Ascending aorta (tissue), 2 donors: ENCODE measurements around the gene NKD2. TPM values are rescaled to one million over a fixed set of nuclear protein-coding genes. Genes with fewer than 3 reads are reported as not detected.

Experiments used
- DNase-seq, 2 donors: peaks; one replicate each; pipeline ENCODE4 v3.0.0-alpha.2; 2019; ENCODE audit warnings: low spot score in 2 of 2
- H3K27ac ChIP-seq, 2 donors: fragments of 200-600 bp; sonication (generic); one replicate each; pipeline ENCODE4 v1.5.1; 2016 to 2017; ENCODE audit warnings: mild to moderate bottlenecking in 1 of 2
- H3K27me3 ChIP-seq: fragments of 200-600 bp; sonication (generic); one replicate; pipeline ENCODE4 v1.5.1; 2017
- H3K36me3 ChIP-seq, 2 donors: fragments of 200-600 bp; sonication (generic); one replicate each; pipeline ENCODE4 v1.5.1; 2016
- H3K4me1 ChIP-seq, 2 donors: fragments of 200-600 bp; sonication (generic); one replicate each; pipeline ENCODE4 v1.5.1; 2016 to 2017; ENCODE audit warnings: mild to moderate bottlenecking in 1 of 2
- H3K4me3 ChIP-seq, 2 donors: fragments of 200-600 bp; sonication (generic); one replicate each; pipeline ENCODE4 v1.5.1; 2016 to 2017; ENCODE audit warnings: mild to moderate bottlenecking in 1 of 2
- H3K9me3 ChIP-seq, 2 donors: fragments of 200-600 bp; sonication (generic); one replicate each; pipeline ENCODE4 v1.5.1; 2016
- intact Hi-C: fragments of 100-400 bp; cut with DNase I; formaldehyde crosslinking; loops from one replicate; pipeline ENCODE4 v1.15.1; 2023
- total RNA-seq: library from RNA; depleted of rRNA; stranded (reverse); fragments of >200 nt; gene quantifications from one replicate; pipeline ENCODE4 v1.1.0, GENCODE V29; 2016
- TF ChIP-seq, protein P1 (sequence below), 3 experiments: fragments of 200-600 bp in 2 of 3; fragments of 450-650 bp in 1 of 3; sonication (generic) in 2 of 3; IDR thresholded peaks; one replicate each; pipeline ENCODE4 v1.5.1; 2016 to 2019; ENCODE audit warnings: antibody characterized with exemption in 3 of 3, mild to moderate bottlenecking in 1 of 3, moderate library complexity in 1 of 3

Gene NKD2
- total RNA-seq, 1 donor from 2014 or later = 6.5 TPM

DNA sequence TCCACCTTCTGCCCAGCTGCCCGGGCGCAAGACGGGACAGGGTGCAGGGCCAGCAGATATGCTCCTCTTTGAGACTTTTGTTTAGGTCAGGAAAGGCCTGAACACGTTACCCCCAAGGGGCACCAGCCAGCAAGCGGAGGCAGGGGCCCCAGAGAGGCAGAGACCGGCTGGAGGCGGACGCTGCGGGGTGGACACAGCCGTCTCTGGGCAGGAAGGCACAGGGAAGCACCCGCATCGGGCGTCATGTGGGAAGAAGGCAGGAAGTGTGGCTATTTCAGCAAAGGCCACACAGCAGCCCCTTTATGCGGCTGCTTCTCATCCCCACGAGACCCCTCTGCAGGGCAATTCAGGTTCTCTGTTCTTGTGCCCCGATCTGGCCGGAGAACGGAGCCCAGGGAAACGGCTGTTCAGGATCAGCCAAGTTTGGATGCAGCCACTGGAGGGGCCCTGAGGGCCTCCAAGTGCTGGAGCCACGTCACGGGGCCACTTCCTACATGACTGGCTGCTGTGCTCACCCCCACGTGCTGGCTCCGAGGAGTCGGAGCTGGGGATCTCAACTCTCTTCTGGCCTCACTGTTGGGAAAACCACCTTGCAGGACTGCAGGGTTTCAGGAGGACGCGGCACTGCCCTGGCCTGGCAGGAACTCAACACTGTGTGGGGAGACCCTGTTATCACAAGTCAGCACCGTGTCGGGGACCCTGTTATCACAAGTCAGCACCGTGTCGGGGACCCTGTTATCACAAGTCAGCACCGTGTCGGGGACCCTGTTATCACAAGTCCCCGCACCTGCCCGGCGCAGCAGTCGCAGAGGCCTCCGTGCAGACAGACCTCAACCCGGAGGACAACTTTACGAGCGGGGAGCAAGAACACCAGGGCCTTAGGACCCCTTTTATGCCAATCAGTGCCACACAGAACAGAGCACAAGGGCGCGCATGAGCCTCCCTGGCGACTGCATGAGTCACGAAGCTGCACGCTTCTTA, 58.8 kb downstream of the NKD2 start:
- intact Hi-C loops = no loop called here
- TF ChIP-seq, protein P1, sequence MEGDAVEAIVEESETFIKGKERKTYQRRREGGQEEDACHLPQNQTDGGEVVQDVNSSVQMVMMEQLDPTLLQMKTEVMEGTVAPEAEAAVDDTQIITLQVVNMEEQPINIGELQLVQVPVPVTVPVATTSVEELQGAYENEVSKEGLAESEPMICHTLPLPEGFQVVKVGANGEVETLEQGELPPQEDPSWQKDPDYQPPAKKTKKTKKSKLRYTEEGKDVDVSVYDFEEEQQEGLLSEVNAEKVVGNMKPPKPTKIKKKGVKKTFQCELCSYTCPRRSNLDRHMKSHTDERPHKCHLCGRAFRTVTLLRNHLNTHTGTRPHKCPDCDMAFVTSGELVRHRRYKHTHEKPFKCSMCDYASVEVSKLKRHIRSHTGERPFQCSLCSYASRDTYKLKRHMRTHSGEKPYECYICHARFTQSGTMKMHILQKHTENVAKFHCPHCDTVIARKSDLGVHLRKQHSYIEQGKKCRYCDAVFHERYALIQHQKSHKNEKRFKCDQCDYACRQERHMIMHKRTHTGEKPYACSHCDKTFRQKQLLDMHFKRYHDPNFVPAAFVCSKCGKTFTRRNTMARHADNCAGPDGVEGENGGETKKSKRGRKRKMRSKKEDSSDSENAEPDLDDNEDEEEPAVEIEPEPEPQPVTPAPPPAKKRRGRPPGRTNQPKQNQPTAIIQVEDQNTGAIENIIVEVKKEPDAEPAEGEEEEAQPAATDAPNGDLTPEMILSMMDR (IDR thresholded peaks at IDR 0.05) = no peak
- no peak overlapping the region for H3K27ac ChIP-seq
- no peaks in the 10 kb centered on the region for H3K4me1 ChIP-seq
- no peak overlapping the region for H3K4me3 ChIP-seq
- peaks cover 8 to 21% of the 10 kb centered on the region in 2 donors for H3K36me3 ChIP-seq
- no peaks in the 10 kb centered on the region for H3K9me3 ChIP-seq
- H3K27me3 ChIP-seq = no peaks in the 10 kb centered on the region
- DNase-seq = no peak

DNA sequence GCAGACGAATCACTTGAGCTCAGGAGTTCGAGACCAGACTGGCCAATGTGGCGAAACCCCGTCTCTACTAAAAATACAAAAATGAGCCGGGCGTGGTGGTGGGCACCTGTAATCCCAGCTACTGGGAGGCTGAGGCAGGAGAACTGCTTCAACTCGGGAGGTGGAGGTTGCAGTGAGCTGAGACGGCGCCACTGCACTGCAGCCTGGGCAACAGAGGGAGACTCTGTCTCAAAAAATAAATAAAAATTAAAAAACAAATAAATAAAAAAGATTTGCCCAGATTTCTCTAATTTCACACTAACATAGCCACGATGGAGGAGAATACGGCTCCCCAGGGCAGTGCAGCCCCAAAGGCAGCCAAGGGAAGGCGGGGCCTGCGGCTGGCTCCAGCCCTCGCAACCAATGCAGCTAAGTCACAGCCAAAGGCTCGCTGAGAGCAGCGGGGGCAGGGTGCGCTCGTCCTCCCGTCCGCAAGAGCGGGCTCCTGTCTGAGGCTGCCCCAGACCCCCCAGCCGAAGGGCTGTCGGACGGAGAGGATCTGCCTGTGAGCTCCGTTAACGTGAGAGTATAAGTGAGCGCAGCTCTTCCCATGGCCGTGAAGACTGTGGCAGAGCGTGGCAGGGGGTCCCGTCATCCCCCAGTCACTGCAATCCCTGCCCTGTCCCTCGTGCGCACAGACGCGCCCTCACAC, 59.7 kb downstream of the NKD2 start:
- no peak for DNase-seq
- Histone ChIP-seq H3K27me3 (no peaks in the 10 kb centered on the region), H3K9me3 (no peaks in the 10 kb centered on the region), H3K27ac (no peak overlapping the region), H3K4me3 (no peak overlapping the region), H3K4me1 (no peaks in the 10 kb centered on the region), H3K36me3 (peaks cover 8 to 23% of the 10 kb centered on the region in 2 donors)
- intact Hi-C loops = no loop called here
- TF ChIP-seq, protein P1 (IDR thresholded peaks at IDR 0.05) = no peak

DNA sequence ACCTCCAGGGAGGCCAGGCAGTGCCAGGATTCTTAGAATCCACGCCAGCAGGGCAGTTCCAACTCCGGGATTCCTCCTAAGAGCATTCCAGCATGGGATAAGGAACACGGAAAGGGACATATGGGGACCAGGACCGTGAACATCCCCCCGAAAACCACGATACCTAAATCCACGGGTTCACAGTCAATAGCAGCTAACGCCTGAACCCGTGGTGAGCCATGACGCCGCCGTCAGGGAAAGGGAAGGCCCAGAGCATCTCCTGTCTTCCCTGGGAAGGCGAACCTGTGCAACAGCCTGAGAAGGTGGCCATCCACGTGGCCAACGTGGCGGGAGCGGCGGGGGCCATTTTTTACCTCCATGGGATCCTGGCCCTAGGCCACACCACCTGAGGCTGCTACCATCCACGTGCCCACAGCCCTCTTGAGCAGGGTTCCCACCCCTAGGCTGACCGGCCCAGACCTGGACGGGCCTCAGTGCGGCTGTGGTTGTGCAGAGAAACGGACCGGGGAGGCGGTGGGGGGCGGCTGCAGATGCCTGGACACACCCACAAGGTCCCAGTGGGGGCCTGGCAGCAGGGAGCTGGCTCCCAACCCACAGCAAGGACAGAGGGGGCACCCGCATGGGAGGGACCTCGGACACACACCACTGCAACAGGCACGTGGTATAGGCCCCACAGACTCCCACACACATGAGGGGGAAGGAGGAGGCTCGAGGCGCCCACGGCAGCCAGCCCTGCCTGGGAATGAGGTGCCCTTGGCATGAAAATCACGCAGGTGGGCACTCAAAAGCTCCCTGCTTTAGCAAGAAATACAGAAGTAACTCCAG, 60.5 kb downstream of the NKD2 start:
- TF ChIP-seq, protein P1 (IDR thresholded peaks at IDR 0.05) = no peak
- no peak for DNase-seq
- Histone ChIP-seq H3K27me3 (no peaks in the 10 kb centered on the region), H3K27ac (no peak overlapping the region), H3K9me3 (no peaks in the 10 kb centered on the region), H3K4me1 (no peaks in the 10 kb centered on the region), H3K36me3 (peaks cover 3 to 23% of the 10 kb centered on the region in 2 donors), H3K4me3 (no peak overlapping the region)
- intact Hi-C loops = no loop called here

DNA sequence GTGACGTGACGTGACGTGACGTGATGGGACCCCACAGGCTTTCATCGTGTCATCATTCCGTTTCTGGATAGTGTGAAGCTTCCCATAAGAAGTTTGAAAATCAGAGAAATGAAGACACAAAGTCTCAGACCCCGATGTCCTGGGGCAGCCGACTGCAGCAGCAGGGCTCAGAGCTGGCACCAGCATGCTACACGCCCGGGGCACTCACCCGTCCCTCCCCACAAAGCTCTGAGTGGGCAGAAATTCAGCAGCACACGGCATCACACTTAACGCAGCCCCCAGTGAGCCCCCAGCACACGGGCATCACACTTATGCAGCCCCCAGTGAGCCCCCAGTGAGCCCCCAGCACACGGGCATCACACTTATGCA, 61.1 kb downstream of the NKD2 start:
- intact Hi-C loops = no loop called here
- H3K36me3 ChIP-seq = peaks cover 3 to 25% of the 10 kb centered on the region in 2 donors

More for the DNA sequence above, 61.1 kb downstream of the NKD2 start:
- H3K27me3 ChIP-seq = no peaks in the 10 kb centered on the region
- H3K4me1 ChIP-seq = no peaks in the 10 kb centered on the region
- no peak for DNase-seq
- no peak overlapping the region for H3K27ac ChIP-seq
- TF ChIP-seq, protein P1 (IDR thresholded peaks at IDR 0.05) = no peak
- H3K9me3 ChIP-seq = no peaks in the 10 kb centered on the region
- H3K4me3 ChIP-seq = no peak overlapping the region
